HepG2 (cell line): ENCODE measurements around the gene GNG7. TPM values are rescaled to one million over a fixed set of nuclear protein-coding genes. Genes with fewer than 3 reads are reported as not detected.

Source experiments
- ATAC-seq: fragments of 200-7000 bp; cut with Tn5 transposase; 3 replicates; pipeline ENCODE4 v1.9.1; 2020; ENCODE audit warnings: mild to moderate bottlenecking, moderate library complexity
- BruUV-seq: library from RNA; stranded (reverse); fragments of 400-500 nt; replicated peaks from 2 replicates; lab custom pipeline; 2021; lab: Mats Ljungman, UMichigan
- CTCF ChIA-PET: fragments of 300-600 bp; formaldehyde crosslinking; extraction: SDS; loops from one replicate; lab custom pipeline; 2021; ENCODE audit warnings: low total read pairs, inconsistent platforms, low intra/inter-chr PET ratio; lab: Yijun Ruan, JAX
- POLR2A ChIA-PET: fragments of 350-600 bp; sonication (Branson Sonifier 250); formaldehyde crosslinking; loops from one replicate; lab custom pipeline; 2020; ENCODE audit warnings: antibody characterized with exemption, inconsistent platforms; lab: Yijun Ruan, JAX
- DNase-seq: peaks from one replicate; pipeline ENCODE4 v3.0.0-alpha.2; 2015; ENCODE audit warnings: low spot score
- FAIRE-seq: peaks from 3 replicates; lab custom pipeline; 2011; peaks lifted over from hg19 to GRCh38; lab: Jason Lieb, UNC
- H2AFZ ChIP-seq: one replicate; pipeline ENCODE4 v1.6.1; 2011; ENCODE audit warnings: low read length, inconsistent platforms
- H3K27ac ChIP-seq: fragments of 300-600 bp; 3 replicates; pipeline ENCODE4 v1.8.0; 2011; ENCODE audit warnings: mixed run types, mild to moderate bottlenecking, mixed read lengths, low read length, inconsistent platforms; ENCODE audit not compliant: insufficient read depth; ENCODE audit errors: extremely low read length
- H3K27me3 ChIP-seq, 2 experiments: fragments of 200-600 bp in 1 of 2; 2 replicates in 1 of 2; 3 replicates in 1 of 2; pipeline versions ENCODE4 v1.6.0 to v1.8.0; 2011; ENCODE audit warnings: low read length in 2 of 2, mild to moderate bottlenecking in 2 of 2, moderate library complexity in 2 of 2, inconsistent platforms in 1 of 2; ENCODE audit not compliant: insufficient read depth in 2 of 2, control insufficient read depth in 1 of 2
- H3K36me3 ChIP-seq, 2 experiments: fragments of 200-600 bp in 1 of 2; replicated peaks in 1 of 2; 2 replicates in 1 of 2; 3 replicates in 1 of 2; pipeline versions ENCODE4 v1.5.1 to v1.8.0; 2011; ENCODE audit warnings: low read length in 2 of 2, inconsistent platforms in 1 of 2; ENCODE audit not compliant: insufficient read depth in 2 of 2, control insufficient read depth in 1 of 2
- H3K4me1 ChIP-seq: 2 replicates; pipeline ENCODE4 v1.5.1; 2012; ENCODE audit warnings: low read length, inconsistent platforms; ENCODE audit not compliant: insufficient read depth
- H3K4me2 ChIP-seq: 2 replicates; pipeline ENCODE4 v1.6.0; 2011; ENCODE audit warnings: low read depth, low read length, inconsistent platforms
- H3K4me3 ChIP-seq, 3 experiments: fragments of 200-600 bp in 1 of 3; sonication (generic), shearing (Covaris generic) in 1 of 3; replicated peaks in 1 of 3; 2 replicates each; pipeline ENCODE4 v1.5.1; 2011 to 2016; ENCODE audit warnings: low read length in 3 of 3, inconsistent platforms in 2 of 3, low read depth in 2 of 3, mild to moderate bottlenecking in 2 of 3, control low read depth in 1 of 3, mixed read lengths in 1 of 3; ENCODE audit not compliant: insufficient read depth in 1 of 3
- H3K79me2 ChIP-seq: one replicate; pipeline ENCODE4 v1.6.1; 2011; ENCODE audit warnings: low read length, inconsistent platforms; ENCODE audit not compliant: insufficient read depth
- H3K9ac ChIP-seq: 2 replicates; pipeline ENCODE4 v1.6.0; 2011; ENCODE audit warnings: mild to moderate bottlenecking, low read depth, low read length, inconsistent platforms; ENCODE audit not compliant: insufficient read depth
- H3K9me3 ChIP-seq: 2 replicates; pipeline ENCODE4 v1.5.1; 2012; ENCODE audit warnings: mild to moderate bottlenecking, low read length
- H4K20me1 ChIP-seq: 2 replicates; pipeline ENCODE4 v1.6.0; 2011; ENCODE audit warnings: inconsistent platforms, mild to moderate bottlenecking, low read length, moderate library complexity; ENCODE audit not compliant: insufficient read depth
- BCL6 ChIP-seq: IDR thresholded peaks from 2 replicates; pipeline ENCODE4 v1.6.1; 2016; ENCODE audit warnings: missing genetic modification reagents, missing compliant biosample characterization
- CEBPB ChIP-seq: IDR thresholded peaks from 2 replicates; pipeline ENCODE4 v1.6.1; 2011; ENCODE audit warnings: low read depth, low read length, improper control_type of control experiment, borderline replicate concordance
- DRAP1 ChIP-seq: IDR thresholded peaks from 2 replicates; pipeline ENCODE4 v1.6.1; 2016; ENCODE audit warnings: missing genetic modification reagents, missing compliant biosample characterization
- EHMT2 ChIP-seq: fragments of 200-600 bp; sonication (generic); IDR thresholded peaks from 2 replicates; pipeline ENCODE4 v1.7.0; 2017; ENCODE audit warnings: antibody characterized with exemption, low read depth, low read length, borderline replicate concordance
- GMEB2 ChIP-seq: IDR thresholded peaks from 2 replicates; pipeline ENCODE4 v1.6.1; 2016; ENCODE audit warnings: missing biosample characterization, missing genetic modification reagents, low read depth
- POLR2G ChIP-seq: fragments of 200-400 bp; formaldehyde crosslinking; IDR thresholded peaks from 2 replicates; pipeline ENCODE4 v1.6.1; 2018; ENCODE audit warnings: mild to moderate bottlenecking, low read depth, low read length, moderate library complexity
- SPEN ChIP-seq: sonication (generic); formaldehyde crosslinking; IDR thresholded peaks from 2 replicates; pipeline ENCODE4 v1.5.1; 2020; ENCODE audit warnings: low read depth, mild to moderate bottlenecking, missing genetic modification reagents
- TRIM24 ChIP-seq: sonication (generic); formaldehyde crosslinking; IDR thresholded peaks from 2 replicates; pipeline ENCODE4 v1.8.0; 2022; ENCODE audit warnings: mild to moderate bottlenecking, missing genetic modification reagents
- ZFY ChIP-seq: sonication (generic); formaldehyde crosslinking; IDR thresholded peaks from 2 replicates; pipeline ENCODE4 v1.4.0; 2020; ENCODE audit warnings: missing genetic modification reagents
- ZNF503 ChIP-seq: sonication (generic); formaldehyde crosslinking; IDR thresholded peaks from 2 replicates; pipeline ENCODE4 v1.4.0; 2020; ENCODE audit warnings: missing genetic modification reagents
- ZNF543 ChIP-seq: sonication (generic); formaldehyde crosslinking; IDR thresholded peaks from 2 replicates; pipeline ENCODE4 v1.4.0; 2020; ENCODE audit warnings: mild to moderate bottlenecking, missing genetic modification reagents
- ZNF775 ChIP-seq: sonication (generic); formaldehyde crosslinking; IDR thresholded peaks from 2 replicates; pipeline ENCODE4 v1.4.0; 2020; ENCODE audit warnings: missing genetic modification reagents, mild to moderate bottlenecking, moderate library complexity, borderline replicate concordance
- ZNF891 ChIP-seq: sonication (generic); formaldehyde crosslinking; IDR thresholded peaks from 2 replicates; pipeline ENCODE4 v1.5.0; 2020; ENCODE audit warnings: mild to moderate bottlenecking, missing genetic modification reagents
- whole genome bisulfite sequencing: methylation state at CpG from one replicate; pipeline ENCODE4 v1.1.6; 2017; ENCODE audit warnings: low lambda C conversion rate; 5-methylcytosine and 5-hydroxymethylcytosine counted together
- in situ Hi-C: cut with HindIII; loops from 2 replicates; pipeline ENCODE4 v1.10.0; 2017; ENCODE audit warnings: low pct_unique_long_range_greater_than_20kb; ENCODE audit not compliant: extremely low pct_ligation_motif_present
- intact Hi-C: fragments of 100-400 bp; cut with micrococcal nuclease; formaldehyde crosslinking; loops from one replicate; pipeline ENCODE4 v1.10.0; 2022; ENCODE audit not compliant: unreplicated experiment
- polyA plus RNA-seq, 8 experiments: library from polyadenylated mRNA; depleted of rRNA in 3 of 8; stranded (reverse) in 7 of 8; unstranded in 1 of 8; fragments of >200 nt; fragmentation: Illumina TruSeq in 4 of 8; extraction: Trizol in 4 of 8; gene quantifications; 2 replicates each; pipeline versions ENCODE4 v1.2.1 to v1.2.3, GENCODE V29; 2011 to 2016; ENCODE audit warnings: low read depth in 4 of 8, missing spikeins in 1 of 8, mixed read lengths in 1 of 8; ENCODE audit not compliant: insufficient read depth in 1 of 8
- total RNA-seq, 5 experiments: library from RNA; depleted of rRNA; stranded (reverse); fragments of >200 nt; fragmentation: Illumina TruSeq; extraction: Trizol; gene quantifications; 2 replicates each; pipeline ENCODE4 v1.2.3, GENCODE V29; 2016; ENCODE audit warnings: low read depth in 1 of 5

GNG7 gene
- total and polyA plus RNA-seq, 2 of the 13 experiments (the other 11 are each of a cell fraction or from before 2014, with no cell fraction given) = 1.4 to 3.3 TPM

- ChIA-PET CTCF (no interaction called here), POLR2A (no interaction called here)
- Histone ChIP-seq H3K36me3 (no peaks in the 10 kb centered on the region), H4K20me1 (no peaks in the 10 kb centered on the region), H3K4me1 (peaks cover 37% of the 10 kb centered on the region), H3K27ac (no peak overlapping the region), H3K27me3 (no peaks in the 10 kb centered on the region), H3K4me3 (peak overlapping the region in 1 of 3 experiments; percentile 20; a peak in 1 of 6 replicates), H3K9ac (no peak overlapping the region)
- DNase-seq (no peak), FAIRE-seq (no peak), ATAC-seq (no peak; the same call in 2 of the 3 replicates)
- BruUV-seq = no TSS peak
- in situ Hi-C loops = no loop called here
- peak; percentile 56; the same call in 1 of the 2 replicates for TF ChIP-seq BCL6 (CRISPR knock-in tag)
- TF ChIP-seq CEBPB = 0 out of 2 replicates have a peak, but pooled peaks have one; percentile 16
- TF ChIP-seq GMEB2 (CRISPR knock-in tag) = no peak
- TF ChIP-seq ZNF775 = no peak
- no peak for TF ChIP-seq POLR2G
- no peak for TF ChIP-seq SPEN (CRISPR knock-in tag)
- TF ChIP-seq, all 625 proteins: peak for 2
- H3K9me3 ChIP-seq = no peaks in the 10 kb centered on the region
- H3K4me2 ChIP-seq = peak overlapping the region; percentile 35
- H2AFZ ChIP-seq = no peak overlapping the region
- no peaks in the 10 kb centered on the region for H3K79me2 ChIP-seq
- WGBS = 69% methylated on average over 7 of the region's 8 CpGs
- intact Hi-C loops = no loop called here
These were observed 24.3 kb downstream of the GNG7 start for GRCh38 chr19:2678044-2678671.

GRCh38 chr19:2676823-2677222 lies 25.7 kb downstream of the GNG7 start:
- Histone ChIP-seq H3K27me3 (no peaks in the 10 kb centered on the region), H3K4me2 (no peak overlapping the region), H3K36me3 (no peaks in the 10 kb centered on the region), H2AFZ (no peak overlapping the region), H3K4me1 (peaks cover 37% of the 10 kb centered on the region), H3K9me3 (no peaks in the 10 kb centered on the region), H3K27ac (no peak overlapping the region), H4K20me1 (no peaks in the 10 kb centered on the region), H3K9ac (no peak overlapping the region), H3K79me2 (no peaks in the 10 kb centered on the region), H3K4me3 (no peak overlapping the region)
- ATAC-seq = no peak
- BruUV-seq = no TSS peak
- no peak for FAIRE-seq
- ChIA-PET CTCF (no interaction called here), POLR2A (interaction anchor here (0.5 to 4.0 kb wide), 2 partner anchors 9 to 25 kb away, joined by 3 to 14 read pairs; partner anchors contain the start of gene GNG7)
- intact Hi-C loops (no loop called here), in situ Hi-C loops (no loop called here)
- WGBS = 45% methylated on average over 12 of the region's 12 CpGs
- DNase-seq = no peak
- no peak for TF ChIP-seq ZFY (CRISPR knock-in tag)
- no peak for TF ChIP-seq DRAP1
- no peak for TF ChIP-seq EHMT2
- no peak for TF ChIP-seq ZNF503
- no peak for TF ChIP-seq TRIM24
- no peak for TF ChIP-seq ZNF543 (CRISPR knock-in tag)
- no peak for TF ChIP-seq ZNF891 (CRISPR knock-in tag)
